Parathyroid adenoma (tissue), 2 donors: Measurements from ENCODE around the gene KANK4.

Experiments used
- H2AFZ ChIP-seq: fragments of 300-600 bp; sonication (generic); one replicate; pipeline ENCODE4 v1.7.0; 2017; ENCODE audit warnings: antibody characterized with exemption, mild to moderate bottlenecking
- H3K27ac ChIP-seq: fragments of 300-600 bp; sonication (generic); one replicate; pipeline ENCODE4 v1.7.0; 2017
- H3K27me3 ChIP-seq: fragments of 300-600 bp; sonication (generic); one replicate; pipeline ENCODE4 v1.7.0; 2017; ENCODE audit warnings: low read length; ENCODE audit not compliant: control insufficient read depth, insufficient read depth
- H3K36me3 ChIP-seq: fragments of 300-600 bp; sonication (generic); one replicate; pipeline ENCODE4 v1.7.0; 2017; ENCODE audit warnings: low read length; ENCODE audit not compliant: control insufficient read depth, insufficient read depth
- H3K4me1 ChIP-seq: fragments of 300-600 bp; sonication (generic); one replicate; pipeline ENCODE4 v1.7.0; 2017; ENCODE audit warnings: control low read depth
- H3K4me2 ChIP-seq: fragments of 300-600 bp; sonication (generic); one replicate; pipeline ENCODE4 v1.7.0; 2017; ENCODE audit warnings: low read length
- H3K4me3 ChIP-seq: fragments of 300-600 bp; sonication (generic); one replicate; pipeline ENCODE4 v1.7.0; 2017; ENCODE audit warnings: low read depth, low read length
- H3K79me2 ChIP-seq: fragments of 300-600 bp; sonication (generic); one replicate; pipeline ENCODE4 v1.7.0; 2017; ENCODE audit warnings: control low read depth
- H3K9ac ChIP-seq: fragments of 300-600 bp; sonication (generic); one replicate; pipeline ENCODE4 v1.7.0; 2017; ENCODE audit warnings: mild to moderate bottlenecking
- H3K9me3 ChIP-seq: fragments of 300-600 bp; sonication (generic); one replicate; pipeline ENCODE4 v1.7.0; 2017; ENCODE audit warnings: low read length; ENCODE audit not compliant: control insufficient read depth
- CTCF ChIP-seq: fragments of 300-600 bp; sonication (generic); IDR thresholded peaks from one replicate; pipeline ENCODE4 v1.7.0; 2017; ENCODE audit warnings: antibody characterized with exemption, mild to moderate bottlenecking
- donor health status: primary hyperparathyroidism.

KANK4 gene

GRCh38 chr1:62212411-62212810 lies 106.8 kb downstream of the KANK4 start:
- no peak for TF ChIP-seq CTCF

GRCh38 chr1:62210960-62211359 lies 108.3 kb downstream of the KANK4 start:
- H3K9me3 ChIP-seq, result no peaks in the 10 kb centered on the region
- H3K79me2 ChIP-seq, result no peaks in the 10 kb centered on the region
- no peaks in the 10 kb centered on the region for H3K4me1 ChIP-seq
- H3K27ac ChIP-seq, result no peak overlapping the region
- no peak for TF ChIP-seq CTCF
- no peaks in the 10 kb centered on the region for H3K36me3 ChIP-seq
- H3K27me3 ChIP-seq, result no peaks in the 10 kb centered on the region
- H2AFZ ChIP-seq, result no peak overlapping the region
- no peak overlapping the region for H3K4me3 ChIP-seq
- H3K4me2 ChIP-seq, result no peak overlapping the region
- no peak overlapping the region for H3K9ac ChIP-seq

More at GRCh38 chr1:62212411-62212810, 106.8 kb downstream of the KANK4 start:
- H3K27ac ChIP-seq, result no peak overlapping the region
- no peak overlapping the region for H3K4me2 ChIP-seq
- no peaks in the 10 kb centered on the region for H3K79me2 ChIP-seq
- no peak overlapping the region for H3K9ac ChIP-seq
- no peak overlapping the region for H3K4me3 ChIP-seq
- no peak overlapping the region for H2AFZ ChIP-seq
- H3K9me3 ChIP-seq, result no peaks in the 10 kb centered on the region
- H3K4me1 ChIP-seq, result no peaks in the 10 kb centered on the region
- H3K27me3 ChIP-seq, result no peaks in the 10 kb centered on the region
- H3K36me3 ChIP-seq, result no peaks in the 10 kb centered on the region

- H3K9ac ChIP-seq, result no peak overlapping the region
Measured at GRCh38 chr1:62209931-62210595, 109.2 kb downstream of the KANK4 start.

GRCh38 chr1:62208970-62209369 lies 110.3 kb downstream of the KANK4 start:
- H3K9ac ChIP-seq, result no peak overlapping the region
- no peaks in the 10 kb centered on the region for H3K27me3 ChIP-seq
- H3K36me3 ChIP-seq, result no peaks in the 10 kb centered on the region
- H3K27ac ChIP-seq, result no peak overlapping the region
- H2AFZ ChIP-seq, result no peak overlapping the region
- H3K4me3 ChIP-seq, result no peak overlapping the region
- H3K79me2 ChIP-seq, result no peaks in the 10 kb centered on the region
- H3K4me2 ChIP-seq, result no peak overlapping the region
- H3K4me1 ChIP-seq, result no peaks in the 10 kb centered on the region
- no peak for TF ChIP-seq CTCF
- H3K9me3 ChIP-seq, result no peaks in the 10 kb centered on the region

More at GRCh38 chr1:62209931-62210595, 109.2 kb downstream of the KANK4 start:
- no peak overlapping the region for H2AFZ ChIP-seq
- no peaks in the 10 kb centered on the region for H3K36me3 ChIP-seq
- no peak overlapping the region for H3K4me2 ChIP-seq
- H3K4me3 ChIP-seq, result no peak overlapping the region
- no peaks in the 10 kb centered on the region for H3K79me2 ChIP-seq
- no peaks in the 10 kb centered on the region for H3K9me3 ChIP-seq
- no peak overlapping the region for H3K27ac ChIP-seq
- no peak for TF ChIP-seq CTCF
- no peaks in the 10 kb centered on the region for H3K27me3 ChIP-seq
- no peaks in the 10 kb centered on the region for H3K4me1 ChIP-seq

GRCh38 chr1:62208087-62208486 lies 111.1 kb downstream of the KANK4 start:
- H3K4me3 ChIP-seq, result no peak overlapping the region
- H3K27me3 ChIP-seq, result no peaks in the 10 kb centered on the region
- H3K4me1 ChIP-seq, result no peaks in the 10 kb centered on the region
- H3K9ac ChIP-seq, result no peak overlapping the region
- H3K27ac ChIP-seq, result no peak overlapping the region
- H3K4me2 ChIP-seq, result no peak overlapping the region
- H3K79me2 ChIP-seq, result no peaks in the 10 kb centered on the region
- no peaks in the 10 kb centered on the region for H3K36me3 ChIP-seq
- H3K9me3 ChIP-seq, result no peaks in the 10 kb centered on the region
- TF ChIP-seq CTCF, result no peak
- no peak overlapping the region for H2AFZ ChIP-seq
